Activated CD4-positive, alpha-beta T cell treated with anti-CD3 and anti-CD28 coated beads, Interleukin-2, Interleukin-6, amounts not matched to agents 100 ng/mL and 50 ng/mL, durations not matched to agents 16 hours and 8 hours (primary cell): ENCODE results near the gene PEX11G.

Source experiments
- DNase-seq: peaks from one replicate; pipeline ENCODE4 v3.0.0-alpha.2; 2020

Gene PEX11G

DNA sequence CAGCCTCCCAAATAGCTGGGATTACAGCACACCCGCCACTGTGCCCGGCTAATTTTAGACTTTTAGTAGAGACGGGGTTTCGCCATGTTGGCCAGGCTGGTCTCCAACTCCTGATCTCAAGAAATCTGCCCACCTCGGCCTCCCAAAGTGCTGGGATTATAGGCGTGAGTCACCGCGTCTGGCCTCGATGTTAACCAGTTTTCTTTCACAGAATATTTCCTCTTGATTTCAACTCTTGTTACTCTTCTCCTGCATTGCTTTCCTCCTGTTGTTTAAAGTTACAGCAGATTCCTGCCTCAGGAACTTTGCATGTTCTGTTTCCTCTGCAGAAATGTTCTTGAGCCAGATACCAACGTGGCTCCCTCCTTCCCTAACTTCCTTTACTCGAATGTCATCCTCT is 3.7 kb upstream of the PEX11G start:
- no peak for DNase-seq

DNA sequence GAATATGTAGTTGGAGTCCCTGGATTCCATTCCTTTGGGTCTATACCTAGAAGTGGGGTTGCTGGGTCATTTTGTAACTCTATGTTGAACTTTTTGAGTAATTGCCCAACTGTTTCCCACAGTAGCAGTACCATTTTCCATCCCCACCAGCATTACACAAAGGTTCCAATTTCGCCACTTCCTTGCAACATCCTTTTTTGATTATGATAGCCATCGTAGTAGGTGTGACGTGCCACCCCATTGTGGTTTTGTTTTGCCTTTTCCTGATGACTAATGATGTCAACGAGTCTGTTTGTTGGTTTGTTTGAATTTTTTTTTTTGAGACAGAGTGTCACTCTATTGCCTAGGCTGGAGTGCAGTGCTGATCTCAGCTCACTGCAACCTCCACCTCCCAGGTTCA is 3.3 kb upstream of the PEX11G start:
- peak; percentile 86 for DNase-seq

DNA sequence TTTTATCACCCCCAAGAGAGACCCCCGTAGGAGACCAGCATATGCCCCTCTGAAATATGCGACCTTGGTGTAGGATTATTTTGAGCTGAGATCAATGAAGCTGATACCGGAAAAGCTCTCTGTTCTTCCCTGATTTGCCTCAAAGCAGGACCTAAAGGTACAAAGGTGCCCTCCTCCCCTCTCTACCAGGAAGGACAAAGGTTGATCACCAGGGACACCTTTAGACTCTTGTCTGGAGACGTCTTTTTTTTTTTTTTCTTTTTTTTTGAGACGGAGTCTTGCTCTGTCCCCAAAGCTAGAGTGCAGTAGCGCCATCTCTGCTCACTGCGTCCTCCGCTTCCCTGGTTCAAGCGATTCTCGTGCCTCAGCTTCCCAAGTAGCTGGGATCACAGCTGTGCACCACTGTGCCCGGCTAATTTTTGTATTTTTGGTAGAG is 792 bp upstream of the PEX11G start:
- DNase-seq, result no peak

DNA sequence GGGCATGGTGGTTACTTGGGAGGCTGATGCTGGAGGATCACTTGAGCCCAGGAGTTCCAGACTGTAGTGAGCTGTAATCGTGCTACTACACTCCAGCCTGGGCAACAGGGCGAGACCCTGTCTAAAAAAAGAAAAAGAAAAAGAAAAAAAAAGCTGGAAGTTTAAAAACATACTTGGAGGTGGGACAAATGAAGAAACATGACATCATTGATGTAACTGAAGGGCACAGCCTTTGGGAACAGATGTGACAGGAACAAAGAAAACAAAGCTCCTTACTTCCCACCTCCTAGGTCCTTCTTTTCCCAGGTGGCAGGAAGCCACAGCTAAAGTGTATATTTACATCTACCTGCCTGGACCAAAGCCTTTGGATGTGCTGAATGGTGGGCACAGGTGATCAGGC is 1.9 kb downstream of the PEX11G start:
- DNase-seq, result no peak

DNA sequence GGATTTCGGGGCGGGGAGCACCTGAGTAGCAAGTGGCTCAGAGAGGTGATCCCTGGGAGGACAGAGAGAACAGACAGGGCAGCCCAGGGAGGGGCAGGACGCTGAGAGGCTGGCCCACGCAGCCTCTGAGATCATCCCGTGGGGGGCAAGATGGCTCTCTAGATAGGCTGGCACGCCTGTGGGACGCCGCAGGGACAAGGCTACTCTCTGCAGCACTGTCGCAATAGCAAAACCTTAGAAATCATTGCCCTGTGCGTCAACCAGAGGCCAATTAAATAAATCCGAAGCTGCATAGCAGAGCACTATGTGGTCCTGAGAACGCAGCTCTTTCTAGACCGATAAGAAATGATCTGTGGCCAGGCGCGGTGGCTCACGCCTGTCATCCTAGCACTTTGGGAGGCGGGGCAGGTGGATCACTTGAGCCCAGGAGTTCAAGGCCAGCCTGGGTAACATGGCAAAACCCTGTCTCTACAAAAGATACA is 5.1 kb downstream of the PEX11G start:
- no peak for DNase-seq

DNA sequence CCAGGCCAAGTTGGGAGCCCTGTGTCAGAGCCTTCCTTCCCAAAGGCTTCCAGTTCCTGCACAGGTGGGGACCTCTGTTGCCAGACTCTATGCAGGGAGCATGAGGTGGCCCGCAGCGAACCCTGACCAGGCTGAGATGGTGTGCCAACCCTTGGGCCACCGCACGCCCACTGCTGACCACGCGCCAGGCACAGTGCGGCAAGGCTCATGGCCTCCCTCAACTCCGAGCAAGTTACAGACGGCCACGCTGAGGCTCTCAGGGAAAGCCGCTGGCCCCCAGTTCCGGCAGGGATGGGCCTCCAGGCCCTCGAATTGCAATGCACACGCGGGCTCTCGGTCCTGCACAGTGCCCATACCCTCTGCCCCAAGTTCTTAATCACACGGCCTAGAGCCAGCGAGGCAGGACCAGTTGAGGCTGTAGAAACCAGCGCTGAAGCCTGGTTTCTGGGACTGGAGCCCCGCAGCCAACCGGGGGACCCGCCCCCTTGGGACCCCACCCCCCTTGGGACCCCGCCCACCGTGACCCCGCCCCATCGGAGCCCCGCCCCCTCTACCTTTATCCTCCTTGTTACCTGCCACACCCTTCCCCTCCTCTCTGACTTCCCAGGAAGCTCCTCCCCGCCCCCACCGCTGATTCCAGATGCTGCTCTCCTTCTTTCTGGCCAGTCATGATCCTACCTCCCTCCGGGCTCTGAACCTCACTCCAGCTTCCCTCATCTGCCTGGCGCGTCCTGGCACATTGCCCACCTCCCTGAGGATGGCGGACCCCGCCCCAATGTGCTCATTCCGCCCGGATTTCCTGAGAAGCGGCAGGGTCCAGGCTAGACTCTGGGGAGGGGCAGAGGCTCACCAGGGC is 6.0 kb downstream of the PEX11G start:
- DNase-seq, result no peak

DNA sequence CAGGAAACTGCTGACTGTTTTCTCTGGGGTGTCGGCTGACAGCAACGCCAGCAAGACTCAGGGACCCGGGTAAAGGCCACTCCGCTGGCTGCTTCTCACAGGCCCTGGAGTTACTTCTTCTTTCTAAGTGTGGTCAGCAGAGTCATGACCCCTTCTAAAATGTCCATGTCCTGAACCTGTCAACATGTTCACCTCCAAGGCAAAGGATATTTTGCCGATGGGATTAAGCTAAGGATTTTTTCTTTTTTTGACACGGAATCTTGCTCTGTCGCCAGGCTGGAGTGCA is 7.9 kb downstream of the PEX11G start:
- DNase-seq, result no peak

DNA sequence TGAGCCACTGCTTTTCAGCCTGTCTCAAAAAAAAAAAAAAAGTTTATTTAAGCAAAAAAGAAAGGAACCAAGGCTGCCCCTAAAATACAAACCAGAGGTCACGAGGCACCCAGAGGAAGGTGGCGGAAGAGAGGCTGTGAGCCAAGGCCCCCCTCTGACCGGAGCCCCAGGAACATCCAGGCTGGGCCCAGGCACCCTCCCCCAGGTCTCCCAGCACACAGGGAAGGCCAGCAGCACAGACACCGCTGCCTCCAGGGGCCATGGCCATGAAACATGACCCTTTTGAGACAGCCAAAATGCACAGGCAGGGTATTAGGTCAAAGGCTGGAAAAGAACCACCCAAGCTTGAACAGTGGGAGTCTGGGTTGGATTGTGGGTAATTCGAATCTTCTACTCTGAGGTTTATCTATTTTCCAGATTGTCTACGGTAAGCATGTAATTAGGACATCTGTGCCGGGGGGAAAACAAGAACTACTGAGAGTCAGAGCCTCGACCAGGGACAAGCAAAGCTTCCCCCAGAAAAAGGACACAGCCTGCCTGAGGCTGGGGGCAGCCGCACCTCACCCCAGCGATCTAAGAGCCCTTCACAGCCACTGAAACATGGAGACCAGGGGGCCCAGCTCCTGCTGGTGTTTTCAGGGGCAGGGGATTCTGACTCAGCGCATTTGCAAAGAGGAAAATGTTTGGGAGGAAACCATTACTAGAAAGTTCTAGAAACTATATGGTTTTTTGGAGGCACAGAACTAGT is 8.4 kb downstream of the PEX11G start:
- DNase-seq, result no peak

GRCh38 chr19:7478843-7479227 is 10.0 kb downstream of the PEX11G start:
- DNase-seq, result no peak

- no peak for DNase-seq
Measured at GRCh38 chr19:7478173-7478842, 10.5 kb downstream of the PEX11G start.

GRCh38 chr19:7477758-7478157 is 11.1 kb downstream of the PEX11G start:
- DNase-seq, result no peak

GRCh38 chr19:7476777-7477494 is 11.9 kb downstream of the PEX11G start:
- no peak for DNase-seq

- no peak for DNase-seq
Measured at GRCh38 chr19:7476241-7476640, 12.6 kb downstream of the PEX11G start.

DNA sequence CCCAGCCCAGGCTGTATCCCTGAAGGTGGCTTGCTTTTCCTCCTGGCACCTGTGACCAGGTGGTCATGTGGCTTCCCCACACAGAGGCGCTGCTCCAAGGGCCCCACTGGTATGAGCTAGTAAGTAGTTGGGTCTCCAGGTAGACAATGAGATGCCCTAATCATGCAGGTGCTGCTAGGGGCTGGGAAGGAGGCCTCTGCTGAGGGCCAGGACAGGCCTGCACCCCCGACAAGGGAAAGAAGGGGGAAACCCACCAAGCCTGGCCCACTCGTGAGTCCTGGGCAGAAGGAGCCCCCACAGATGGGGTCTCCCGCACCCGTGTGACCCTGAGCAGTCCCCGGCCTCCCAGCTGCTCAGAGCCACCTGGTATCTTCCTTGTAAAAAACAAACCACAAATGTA is 13.2 kb downstream of the PEX11G start:
- DNase-seq, result no peak

DNA sequence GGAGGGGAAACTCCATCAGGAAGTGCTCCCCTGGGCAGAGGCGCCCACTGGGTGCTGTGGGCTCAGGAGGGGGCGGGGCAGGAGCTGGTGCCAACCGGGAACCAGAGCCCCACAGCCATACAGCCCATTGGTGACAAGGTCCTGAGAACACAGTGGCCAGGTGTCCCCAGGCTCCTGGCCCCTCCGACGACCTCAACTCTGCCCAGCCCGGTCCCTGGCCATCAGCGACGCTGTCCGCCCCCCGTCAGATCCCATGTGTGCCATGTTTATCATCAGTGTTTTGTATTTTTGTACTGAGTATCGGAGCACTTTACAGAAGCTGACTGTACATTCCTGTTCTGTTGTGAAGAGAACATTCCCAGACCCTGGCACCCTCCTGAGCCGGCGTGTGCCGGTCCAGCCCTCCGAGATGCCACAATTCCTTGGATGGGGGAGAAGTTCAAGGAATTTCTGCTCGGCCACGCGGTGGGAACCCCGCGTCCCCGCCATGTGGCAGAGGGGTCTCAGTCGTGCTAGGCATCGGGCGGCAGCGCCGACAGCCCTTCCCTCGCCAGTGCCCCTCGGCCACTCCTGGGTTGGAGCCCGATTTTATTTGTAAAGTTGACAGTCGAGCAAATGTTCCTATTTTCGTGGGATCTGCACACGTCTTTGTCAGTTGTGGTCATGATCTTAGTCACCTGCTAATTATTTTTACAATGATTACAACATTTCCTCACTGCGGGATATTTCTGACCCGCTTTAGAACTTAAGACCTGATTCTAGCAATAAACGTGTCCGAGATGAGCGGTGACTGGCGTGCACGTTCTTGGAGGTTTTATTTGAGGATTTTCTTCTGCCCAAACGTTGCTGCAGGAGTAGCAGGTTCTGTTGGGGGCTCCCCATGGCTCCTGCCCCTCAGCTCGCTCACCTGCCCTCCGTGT is 16.9 kb downstream of the PEX11G start:
- DNase-seq, result no peak

- no peak for DNase-seq
Measured at GRCh38 chr19:7470540-7471305, 18.1 kb downstream of the PEX11G start.

GRCh38 chr19:7469669-7470285 is 19.1 kb downstream of the PEX11G start:
- DNase-seq, result no peak

- DNase-seq, result no peak
Measured at GRCh38 chr19:7468840-7469239, 20.0 kb downstream of the PEX11G start.

DNA sequence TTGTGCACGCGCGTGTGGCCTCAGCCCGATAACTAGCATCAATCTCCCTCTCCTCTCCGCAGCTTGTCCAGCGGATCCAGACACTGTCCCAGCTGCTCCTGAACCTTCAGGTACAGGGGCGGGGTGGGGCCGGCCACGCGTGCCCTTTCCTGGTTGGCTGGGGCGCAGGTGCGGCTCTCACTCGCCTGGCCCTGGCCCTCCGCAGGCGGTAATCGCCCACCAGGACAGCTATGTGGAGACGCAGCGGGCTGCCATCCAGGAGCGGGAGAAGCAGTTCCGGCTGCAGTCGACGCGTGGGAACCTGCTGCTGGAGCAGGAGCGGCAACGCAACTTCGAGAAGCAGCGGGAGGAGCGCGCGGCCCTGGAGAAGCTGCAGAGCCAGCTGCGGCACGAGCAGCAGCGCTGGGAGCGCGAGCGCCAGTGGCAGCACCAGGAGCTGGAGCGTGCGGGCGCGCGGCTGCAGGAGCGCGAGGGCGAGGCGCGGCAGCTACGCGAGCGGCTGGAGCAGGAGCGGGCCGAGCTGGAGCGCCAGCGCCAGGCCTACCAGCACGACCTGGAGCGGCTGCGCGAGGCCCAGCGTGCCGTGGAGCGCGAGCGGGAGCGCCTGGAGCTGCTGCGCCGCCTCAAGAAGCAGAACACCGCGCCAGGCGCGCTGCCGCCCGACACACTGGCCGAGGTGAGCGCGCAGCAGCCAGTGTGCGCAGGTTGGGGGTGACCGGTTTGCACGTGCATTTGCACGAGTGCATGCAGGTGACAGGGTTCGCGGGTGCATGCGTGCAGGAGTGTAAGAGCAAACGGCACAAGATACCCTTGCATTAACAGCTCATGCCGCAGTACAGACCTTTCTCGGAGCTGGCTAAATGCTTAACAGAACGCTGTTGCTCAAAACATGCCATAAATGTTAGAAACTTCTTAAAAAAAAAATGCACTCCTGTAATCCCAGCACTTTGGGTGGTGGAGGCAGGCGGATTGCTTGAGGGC is 21.5 kb downstream of the PEX11G start:
- DNase-seq, result no peak

GRCh38 chr19:7463575-7463974 is 25.3 kb downstream of the PEX11G start:
- DNase-seq, result no peak
